ENCODE data around the gene CRTAP. TPM values are rescaled to one million over a fixed set of nuclear protein-coding genes. Genes with fewer than 3 reads are reported as not detected.
"Not testable (repeated sequence)": the region's sequence is repeated elsewhere in the genome, so short reads cannot be mapped to it uniquely, and the experiment has no call there.

The CRTAP gene
- total RNA-seq, 6 experiments from 2014 or later = 33.1 to 54.9 (median 46.8) TPM

GRCh38 chr3:33077976-33078375 is 35.8 kb upstream of the CRTAP start:
- H3K27ac ChIP-seq = no peak overlapping the region
- H3K4me3 ChIP-seq = no peak overlapping the region
- no peaks in the 10 kb centered on the region for H3K4me1 ChIP-seq
- no peaks in the 10 kb centered on the region for H3K27me3 ChIP-seq
- no peaks in the 10 kb centered on the region for H3K9me3 ChIP-seq
- no peak for ATAC-seq
- H3K36me3 ChIP-seq = no peaks in the 10 kb centered on the region
- intact Hi-C loops (cut with DNase I) = loop anchor here (10.0 kb wide), 1 partner anchor 123 kb away; the partner anchor contains the start of gene CCR4 (in 2 of the 2)
- no peak for DNase-seq
- 88% methylated on average over 2 of the region's 2 CpGs for WGBS (ENCODE audit: insufficient coverage, low coverage, low lambda C conversion rate, missing lambda C conversion rate)
- TF ChIP-seq CTCF (IDR thresholded peaks at IDR 0.05) (no peak), POLR2A (IDR thresholded peaks at IDR 0.05) (no peak)

- not testable (repeated sequence) for H3K4me1 ChIP-seq, H3K4me3 ChIP-seq, H3K9me3 ChIP-seq, ATAC-seq, H3K36me3 ChIP-seq, H3K27ac ChIP-seq, H3K27me3 ChIP-seq
- intact Hi-C loops (cut with DNase I) = loop anchor here (10.0 kb wide), 1 partner anchor 125 kb away; the partner anchor contains the start of gene CCR4 (in 2 of the 2)
- peak in 1 of 3 donors; percentile 15 for DNase-seq
- 84% methylated on average over 5 of the region's 6 CpGs for WGBS (ENCODE audit: insufficient coverage, low coverage, low lambda C conversion rate, missing lambda C conversion rate)
Observed at GRCh38 chr3:33079813-33080212, 34.0 kb upstream of the CRTAP start.

DNA sequence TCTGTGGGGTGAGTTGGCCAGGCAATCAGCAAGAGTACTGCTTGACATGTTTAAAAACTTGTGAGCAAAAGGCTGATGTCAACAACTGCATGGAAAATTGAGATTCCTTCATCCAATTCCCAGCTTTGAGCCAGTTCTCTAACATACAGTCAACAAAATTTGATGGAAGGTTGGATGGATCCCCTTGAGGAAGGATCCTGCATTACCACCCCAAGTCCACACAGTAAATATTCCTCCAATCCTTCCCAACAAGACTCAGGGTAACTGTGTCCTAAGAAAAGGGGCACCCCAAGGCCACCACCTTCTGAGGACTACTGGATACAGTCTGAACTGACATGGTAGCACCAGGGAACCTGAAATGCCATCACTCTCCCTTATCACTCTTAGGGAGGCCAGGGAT is 32.0 kb upstream of the CRTAP start:
- Histone ChIP-seq H3K36me3 (no peaks in the 10 kb centered on the region), H3K27ac (no peak overlapping the region), H3K4me1 (no peaks in the 10 kb centered on the region), H3K9me3 (no peaks in the 10 kb centered on the region), H3K27me3 (no peaks in the 10 kb centered on the region), H3K4me3 (no peak overlapping the region)
- intact Hi-C loops (cut with DNase I) = no loop called here
- DNase-seq (no peak), ATAC-seq (no peak)
- TF ChIP-seq POLR2A (IDR thresholded peaks at IDR 0.05) (no peak), CTCF (IDR thresholded peaks at IDR 0.05) (no peak)

- H3K9me3 ChIP-seq = no peaks in the 10 kb centered on the region
- DNase-seq (no peak), ATAC-seq (no peak)
- H3K27me3 ChIP-seq = no peaks in the 10 kb centered on the region
- no peak overlapping the region for H3K27ac ChIP-seq
- H3K36me3 ChIP-seq = no peaks in the 10 kb centered on the region
- H3K4me3 ChIP-seq = no peak overlapping the region
- H3K4me1 ChIP-seq = no peaks in the 10 kb centered on the region
- TF ChIP-seq CTCF (IDR thresholded peaks at IDR 0.05) (no peak), POLR2A (IDR thresholded peaks at IDR 0.05) (no peak)
- 57% methylated on average over 2 of the region's 2 CpGs for WGBS (ENCODE audit: insufficient coverage, low coverage, low lambda C conversion rate, missing lambda C conversion rate)
- intact Hi-C loops (cut with DNase I) = no loop called here
Observed at GRCh38 chr3:33083958-33084357, 29.9 kb upstream of the CRTAP start.

- intact Hi-C loops (cut with DNase I) = no loop called here
- Histone ChIP-seq H3K27ac (no peak overlapping the region), H3K4me3 (no peak overlapping the region), H3K27me3 (no peaks in the 10 kb centered on the region), H3K36me3 (peaks cover 0 to 16% (median 0%) of the 10 kb centered on the region in 4 donors), H3K9me3 (no peaks in the 10 kb centered on the region), H3K4me1 (peaks cover 0 to 4% (median 0%) of the 10 kb centered on the region in 4 donors)
- ATAC-seq = no peak
- DNase-seq = no peak
- TF ChIP-seq CTCF (IDR thresholded peaks at IDR 0.05) = no peak
- no peak for TF ChIP-seq POLR2A (IDR thresholded peaks at IDR 0.05)
Observed at GRCh38 chr3:33088691-33089090, 25.1 kb upstream of the CRTAP start.

Data from right lobe of liver (tissue), 6 donors.